GM12874 (cell line): ENCODE results near the gene MED26.

Experiments
- CTCF ChIP-seq: IDR thresholded peaks from 2 replicates; pipeline ENCODE4 v1.5.1; 2011; ENCODE audit warnings: low read depth, mild to moderate bottlenecking, control low read depth, low read length, moderate library complexity; ENCODE audit not compliant: insufficient read depth

Gene MED26

GRCh38 chr19:16625163-16625958 is 2.6 kb downstream of the MED26 start:
- no peak for TF ChIP-seq CTCF

- TF ChIP-seq CTCF, result no peak
Observed at GRCh38 chr19:16624236-16624635, 3.8 kb downstream of the MED26 start.

GRCh38 chr19:16623576-16623975 is 4.4 kb downstream of the MED26 start:
- TF ChIP-seq CTCF, result no peak

GRCh38 chr19:16623066-16623465 is 4.9 kb downstream of the MED26 start:
- no peak for TF ChIP-seq CTCF

- TF ChIP-seq CTCF, result no peak
Observed at GRCh38 chr19:16621165-16621800, 6.7 kb downstream of the MED26 start.

- TF ChIP-seq CTCF, result no peak
Observed at GRCh38 chr19:16620584-16620983, 7.4 kb downstream of the MED26 start.

- TF ChIP-seq CTCF, result no peak
Observed at GRCh38 chr19:16620018-16620417, 8.0 kb downstream of the MED26 start.
